Tibial nerve (tissue), 4 donors: ENCODE measurements around the gene SPECC1.

ENCODE experiments used
- EP300 ChIP-seq, 2 donors: sonication (generic); formaldehyde crosslinking; IDR thresholded peaks; one replicate each; pipeline ENCODE4 v1.6.1; 2017; ENCODE audit warnings: antibody characterized with exemption in 2 of 2, mild to moderate bottlenecking in 1 of 2
- POLR2A ChIP-seq, 2 donors: fragments of 450-650 bp; IDR thresholded peaks; one replicate each; pipeline ENCODE4 v1.6.1; 2017; ENCODE audit warnings: antibody characterized with exemption in 2 of 2, mild to moderate bottlenecking in 2 of 2, moderate library complexity in 2 of 2
- TF ChIP-seq, protein P1 (sequence below), 5 experiments: fragments of 200-600 bp in 3 of 5; fragments of 450-650 bp in 2 of 5; sonication (generic) in 3 of 5; IDR thresholded peaks; one replicate each; pipeline ENCODE4 v1.5.1; 2016 to 2019; ENCODE audit warnings: antibody characterized with exemption in 5 of 5, mild to moderate bottlenecking in 3 of 5, moderate library complexity in 2 of 5

DNA sequence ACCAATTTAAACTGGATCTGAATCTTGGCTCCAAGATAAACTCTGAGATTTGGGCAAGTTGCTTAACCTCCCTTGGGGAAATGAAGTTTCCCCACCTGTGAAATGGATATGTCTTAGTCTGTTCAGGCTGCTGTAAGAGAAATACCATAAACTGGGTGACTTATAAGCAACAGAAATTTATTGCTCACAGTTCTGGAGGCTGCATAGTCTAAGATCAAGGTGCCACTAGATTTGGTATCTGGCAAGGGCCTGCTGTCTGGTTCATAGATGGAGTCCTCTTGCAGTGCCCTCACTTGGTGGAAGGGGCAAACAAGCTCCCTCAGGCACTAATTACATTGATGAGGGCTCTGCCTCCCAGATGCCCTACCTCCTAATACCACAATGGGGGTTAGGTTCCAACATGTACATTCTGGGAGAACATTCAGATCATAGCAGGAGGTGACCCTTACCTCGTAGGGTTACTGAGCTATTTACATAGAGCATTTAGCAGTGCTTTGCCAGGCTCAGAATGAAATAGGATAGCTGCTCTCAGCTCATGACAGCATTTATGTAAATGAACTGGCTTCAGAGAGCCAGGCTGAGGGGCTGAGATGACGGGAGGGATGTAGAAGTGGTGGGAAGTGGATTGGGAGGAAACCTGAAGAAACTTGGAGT lies 83.9 kb downstream of the SPECC1 start:
- TF ChIP-seq, protein P1, sequence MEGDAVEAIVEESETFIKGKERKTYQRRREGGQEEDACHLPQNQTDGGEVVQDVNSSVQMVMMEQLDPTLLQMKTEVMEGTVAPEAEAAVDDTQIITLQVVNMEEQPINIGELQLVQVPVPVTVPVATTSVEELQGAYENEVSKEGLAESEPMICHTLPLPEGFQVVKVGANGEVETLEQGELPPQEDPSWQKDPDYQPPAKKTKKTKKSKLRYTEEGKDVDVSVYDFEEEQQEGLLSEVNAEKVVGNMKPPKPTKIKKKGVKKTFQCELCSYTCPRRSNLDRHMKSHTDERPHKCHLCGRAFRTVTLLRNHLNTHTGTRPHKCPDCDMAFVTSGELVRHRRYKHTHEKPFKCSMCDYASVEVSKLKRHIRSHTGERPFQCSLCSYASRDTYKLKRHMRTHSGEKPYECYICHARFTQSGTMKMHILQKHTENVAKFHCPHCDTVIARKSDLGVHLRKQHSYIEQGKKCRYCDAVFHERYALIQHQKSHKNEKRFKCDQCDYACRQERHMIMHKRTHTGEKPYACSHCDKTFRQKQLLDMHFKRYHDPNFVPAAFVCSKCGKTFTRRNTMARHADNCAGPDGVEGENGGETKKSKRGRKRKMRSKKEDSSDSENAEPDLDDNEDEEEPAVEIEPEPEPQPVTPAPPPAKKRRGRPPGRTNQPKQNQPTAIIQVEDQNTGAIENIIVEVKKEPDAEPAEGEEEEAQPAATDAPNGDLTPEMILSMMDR (IDR thresholded peaks at IDR 0.05): no peak
- no peak for TF ChIP-seq POLR2A (IDR thresholded peaks at IDR 0.05)
- TF ChIP-seq EP300 (IDR thresholded peaks at IDR 0.05): no peak
